SU-DHL-6 (cell line): ENCODE results near the gene RNF180.
"Not testable (repeated sequence)": the region's sequence is repeated elsewhere in the genome, so short reads cannot be mapped to it uniquely, and the experiment has no call there.

Source experiments
- H2AFZ ChIP-seq: fragments of 200-600 bp; sonication (generic); 2 replicates; pipeline ENCODE4 v1.6.1; 2014; ENCODE audit warnings: low read depth, mild to moderate bottlenecking, moderate library complexity, mixed read lengths, antibody characterized with exemption, low read length; ENCODE audit not compliant: severe bottlenecking
- H3F3A ChIP-seq: fragments of 200-600 bp; shearing (Covaris generic); 2 replicates; pipeline ENCODE4 v1.6.0; 2016; ENCODE audit warnings: antibody characterized with exemption, mild to moderate bottlenecking; ENCODE audit not compliant: insufficient read depth
- H3K27ac ChIP-seq: fragments of 200-600 bp; sonication (generic); 2 replicates; pipeline ENCODE4 v1.5.1; 2016; ENCODE audit warnings: low read depth, mild to moderate bottlenecking, low read length, moderate library complexity, mixed read lengths
- H3K27me3 ChIP-seq: fragments of 200-600 bp; sonication (generic), shearing (Covaris generic); 2 replicates; pipeline ENCODE4 v1.6.0; 2014; ENCODE audit warnings: mild to moderate bottlenecking, low read length
- H3K36me3 ChIP-seq: fragments of 200-600 bp; sonication (generic); 2 replicates; pipeline ENCODE4 v1.6.1; 2014; ENCODE audit warnings: mild to moderate bottlenecking, low read length, mixed read lengths
- H3K4me2 ChIP-seq: fragments of 300-600, 200-600 bp; shearing (Covaris generic), sonication (generic); 2 replicates; pipeline ENCODE4 v1.6.0; 2014; ENCODE audit warnings: low read length, low read depth, mild to moderate bottlenecking; ENCODE audit not compliant: poor library complexity, severe bottlenecking
- H3K4me3 ChIP-seq: fragments of 200-600 bp; sonication (generic); 2 replicates; pipeline ENCODE4 v1.5.1; 2014; ENCODE audit warnings: antibody characterized with exemption, low read length, mild to moderate bottlenecking, mixed read lengths; ENCODE audit not compliant: insufficient read depth, poor library complexity, severe bottlenecking
- H3K79me2 ChIP-seq: fragments of 200-600 bp; sonication (generic); 2 replicates; pipeline ENCODE4 v1.6.1; 2014; ENCODE audit warnings: mild to moderate bottlenecking, low read length, moderate library complexity; ENCODE audit not compliant: insufficient read depth
- H3K9ac ChIP-seq: fragments of 200-600 bp; sonication (generic); 2 replicates; pipeline ENCODE4 v1.7.0; 2014; ENCODE audit warnings: mild to moderate bottlenecking, low read length
- H3K9me2 ChIP-seq: fragments of 200-600 bp; sonication (generic); replicated peaks from 2 replicates; pipeline ENCODE4 v1.6.1; 2014; ENCODE audit warnings: low read length; ENCODE audit not compliant: insufficient read depth
- H3K9me3 ChIP-seq: fragments of 200-600 bp; sonication (generic); 2 replicates; pipeline ENCODE4 v1.6.1; 2014; ENCODE audit warnings: low read length, mixed read lengths; ENCODE audit not compliant: insufficient read depth
- H4K20me1 ChIP-seq: fragments of 200-600 bp; sonication (generic); 2 replicates; pipeline ENCODE4 v1.6.1; 2014; ENCODE audit warnings: low read depth, mild to moderate bottlenecking, antibody characterized with exemption, low read length, moderate library complexity, mixed read lengths
- EZH2phosphoT487 ChIP-seq: fragments of 200-600 bp; sonication (generic), shearing (Covaris generic); conservative IDR thresholded peaks from 2 replicates; pipeline ENCODE4 v1.6.1; 2018; ENCODE audit warnings: mild to moderate bottlenecking, antibody characterized with exemption, low read length, moderate library complexity, mixed read lengths
- TF ChIP-seq, protein P1 (sequence below): fragments of 200-600 bp; sonication (generic); IDR thresholded peaks from one replicate; pipeline ENCODE4 v1.5.1; 2017; ENCODE audit warnings: antibody characterized with exemption, mild to moderate bottlenecking, low read length, moderate library complexity; ENCODE audit not compliant: insufficient read depth, poor library complexity, severe bottlenecking

RNF180 gene

DNA sequence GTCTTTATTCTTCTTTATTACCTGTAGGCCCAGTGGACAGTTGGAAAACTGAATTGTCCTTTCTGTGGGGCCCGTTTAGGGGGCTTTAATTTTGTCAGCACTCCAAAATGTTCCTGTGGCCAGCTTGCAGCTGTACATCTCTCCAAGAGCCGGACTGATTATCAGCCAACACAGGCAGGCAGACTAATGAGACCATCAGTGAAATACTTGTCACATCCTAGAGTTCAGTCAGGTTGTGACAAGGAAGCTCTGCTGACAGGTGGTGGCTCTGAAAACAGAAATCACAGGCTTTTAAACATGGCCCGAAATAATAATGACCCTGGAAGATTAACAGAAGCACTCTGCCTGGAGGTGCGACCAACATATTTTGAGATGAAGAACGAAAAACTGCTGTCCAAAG is 47.9 kb downstream of the RNF180 start:
- H3K4me3 ChIP-seq = no peak overlapping the region
- H3K27me3 ChIP-seq = no peaks in the 10 kb centered on the region
- no peak overlapping the region for H2AFZ ChIP-seq
- H3K4me2 ChIP-seq = no peak overlapping the region
- no peak overlapping the region for H3K9ac ChIP-seq
- no peaks in the 10 kb centered on the region for H4K20me1 ChIP-seq
- no peaks in the 10 kb centered on the region for H3K36me3 ChIP-seq
- no peak overlapping the region for H3K27ac ChIP-seq
- H3K9me3 ChIP-seq = no peaks in the 10 kb centered on the region
- no peaks in the 10 kb centered on the region for H3K9me2 ChIP-seq
- no peaks in the 10 kb centered on the region for H3F3A ChIP-seq
- TF ChIP-seq, protein P1, sequence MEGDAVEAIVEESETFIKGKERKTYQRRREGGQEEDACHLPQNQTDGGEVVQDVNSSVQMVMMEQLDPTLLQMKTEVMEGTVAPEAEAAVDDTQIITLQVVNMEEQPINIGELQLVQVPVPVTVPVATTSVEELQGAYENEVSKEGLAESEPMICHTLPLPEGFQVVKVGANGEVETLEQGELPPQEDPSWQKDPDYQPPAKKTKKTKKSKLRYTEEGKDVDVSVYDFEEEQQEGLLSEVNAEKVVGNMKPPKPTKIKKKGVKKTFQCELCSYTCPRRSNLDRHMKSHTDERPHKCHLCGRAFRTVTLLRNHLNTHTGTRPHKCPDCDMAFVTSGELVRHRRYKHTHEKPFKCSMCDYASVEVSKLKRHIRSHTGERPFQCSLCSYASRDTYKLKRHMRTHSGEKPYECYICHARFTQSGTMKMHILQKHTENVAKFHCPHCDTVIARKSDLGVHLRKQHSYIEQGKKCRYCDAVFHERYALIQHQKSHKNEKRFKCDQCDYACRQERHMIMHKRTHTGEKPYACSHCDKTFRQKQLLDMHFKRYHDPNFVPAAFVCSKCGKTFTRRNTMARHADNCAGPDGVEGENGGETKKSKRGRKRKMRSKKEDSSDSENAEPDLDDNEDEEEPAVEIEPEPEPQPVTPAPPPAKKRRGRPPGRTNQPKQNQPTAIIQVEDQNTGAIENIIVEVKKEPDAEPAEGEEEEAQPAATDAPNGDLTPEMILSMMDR = no peak
- TF ChIP-seq EZH2phosphoT487 = no peak
- H3K79me2 ChIP-seq = no peaks in the 10 kb centered on the region

DNA sequence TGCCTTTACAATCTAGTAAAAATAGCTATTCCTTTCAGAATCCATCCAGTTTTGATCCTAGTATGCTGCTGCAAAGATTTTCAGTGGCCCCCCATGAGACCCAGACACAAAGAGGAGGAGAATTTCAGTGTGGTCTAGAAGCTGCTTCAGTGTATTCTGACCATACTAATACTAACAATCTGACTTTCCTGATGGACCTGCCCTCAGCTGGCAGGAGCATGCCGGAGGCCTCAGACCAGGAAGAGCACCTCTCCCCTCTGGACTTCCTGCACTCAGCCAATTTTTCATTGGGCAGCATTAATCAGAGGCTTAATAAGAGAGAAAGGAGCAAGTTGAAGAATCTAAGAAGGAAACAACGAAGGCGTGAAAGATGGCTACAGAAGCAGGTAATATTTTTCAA is 48.5 kb downstream of the RNF180 start:
- H3K4me2 ChIP-seq = no peak overlapping the region
- H3F3A ChIP-seq = no peaks in the 10 kb centered on the region
- H3K27ac ChIP-seq = no peak overlapping the region
- H3K27me3 ChIP-seq = no peaks in the 10 kb centered on the region
- H4K20me1 ChIP-seq = no peaks in the 10 kb centered on the region
- H3K36me3 ChIP-seq = no peaks in the 10 kb centered on the region
- H3K79me2 ChIP-seq = no peaks in the 10 kb centered on the region
- H3K9ac ChIP-seq = no peak overlapping the region
- H3K9me3 ChIP-seq = no peaks in the 10 kb centered on the region
- no peak overlapping the region for H2AFZ ChIP-seq
- H3K4me3 ChIP-seq = no peak overlapping the region
- TF ChIP-seq EZH2phosphoT487 = no peak
- TF ChIP-seq, protein P1 = no peak
- H3K9me2 ChIP-seq = no peaks in the 10 kb centered on the region

DNA sequence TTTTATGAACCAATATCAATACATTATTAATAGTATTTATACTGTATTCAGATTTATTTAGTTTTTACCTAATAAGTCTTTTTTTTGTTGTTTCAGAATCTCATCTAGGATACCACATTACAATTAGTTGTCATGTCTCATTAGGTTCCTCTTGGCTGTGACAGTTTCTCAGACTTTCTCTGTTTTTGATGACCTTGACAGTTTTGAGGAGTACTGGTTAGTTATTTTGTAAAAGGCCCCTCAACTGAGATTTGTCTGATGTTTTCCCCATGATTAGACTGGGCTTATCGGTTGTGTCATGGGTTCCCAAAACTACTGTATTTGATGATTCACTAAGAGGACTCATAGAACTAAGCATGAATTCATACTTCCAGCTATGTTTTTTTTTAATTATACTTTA is 56.3 kb downstream of the RNF180 start:
- TF ChIP-seq, protein P1 = no peak
- no peak for TF ChIP-seq EZH2phosphoT487
- no peak overlapping the region for H3K27ac ChIP-seq
- no peak overlapping the region for H3K4me2 ChIP-seq
- no peak overlapping the region for H3K9ac ChIP-seq
- no peak overlapping the region for H3K4me3 ChIP-seq
- no peaks in the 10 kb centered on the region for H3F3A ChIP-seq
- H4K20me1 ChIP-seq = no peaks in the 10 kb centered on the region
- no peaks in the 10 kb centered on the region for H3K9me2 ChIP-seq
- H3K79me2 ChIP-seq = no peaks in the 10 kb centered on the region
- H3K27me3 ChIP-seq = no peaks in the 10 kb centered on the region
- H3K36me3 ChIP-seq = no peaks in the 10 kb centered on the region
- no peak overlapping the region for H2AFZ ChIP-seq
- no peaks in the 10 kb centered on the region for H3K9me3 ChIP-seq

DNA sequence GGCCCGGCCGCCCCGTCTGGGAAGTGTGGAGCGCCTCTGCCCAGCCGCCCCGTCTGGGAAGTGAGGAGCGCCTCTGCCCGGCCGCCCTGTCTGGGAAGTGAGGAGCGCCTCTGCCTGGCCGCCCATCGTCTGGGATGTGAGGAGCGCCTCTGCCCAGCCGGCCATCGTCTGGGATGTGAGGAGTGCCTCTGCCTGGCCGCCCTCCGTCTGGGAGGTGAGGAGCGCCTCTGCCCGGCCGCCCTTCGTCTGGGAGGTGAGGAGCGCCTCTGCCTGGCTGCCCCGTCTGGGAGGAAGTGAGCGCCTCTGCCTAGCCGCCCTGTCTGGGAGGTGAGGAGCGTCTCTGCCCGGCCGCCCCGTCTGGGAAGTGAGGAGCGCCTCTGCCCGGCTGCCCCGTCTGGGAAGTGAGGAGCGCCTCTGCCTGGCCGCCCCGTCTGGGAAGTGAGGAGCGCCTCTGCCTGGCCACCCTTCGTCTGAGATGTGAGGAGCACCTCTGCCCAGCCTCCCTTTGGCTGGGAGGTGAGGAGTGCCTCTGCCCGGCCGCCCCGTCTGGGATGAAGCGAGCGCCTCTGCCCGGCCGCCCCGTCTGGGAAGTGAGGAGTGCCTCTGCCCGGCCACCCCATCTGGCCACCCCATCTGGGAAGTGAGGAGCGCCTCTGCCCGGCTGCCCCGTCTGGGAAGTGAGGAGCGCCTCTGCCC is 59.8 kb downstream of the RNF180 start:
- not testable (repeated sequence) for H3K9me2 ChIP-seq, H3F3A ChIP-seq, H3K4me2 ChIP-seq, H3K36me3 ChIP-seq, H3K27me3 ChIP-seq, H3K9me3 ChIP-seq, H3K9ac ChIP-seq, H3K4me3 ChIP-seq, H3K79me2 ChIP-seq, H3K27ac ChIP-seq, H2AFZ ChIP-seq, H4K20me1 ChIP-seq

DNA sequence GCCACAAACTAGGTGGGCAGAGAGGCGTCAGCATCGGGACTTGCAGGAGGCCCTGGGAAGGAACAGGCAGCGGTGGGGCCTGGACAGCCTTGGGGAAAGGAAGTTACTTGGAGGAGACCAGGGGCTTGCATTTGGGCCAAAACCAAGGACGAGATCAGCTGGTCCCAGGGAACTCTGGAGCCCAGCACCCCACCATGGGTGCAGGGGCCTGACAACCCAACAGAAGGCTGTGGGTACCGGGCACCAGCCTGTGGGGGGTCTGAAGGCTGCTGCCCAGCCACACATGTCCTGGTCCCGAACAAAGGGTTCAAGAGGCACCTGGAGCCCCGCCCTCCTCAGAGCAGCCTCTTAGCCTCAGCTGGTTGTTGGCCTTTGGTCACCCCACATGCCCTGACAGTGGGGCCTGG is 61.5 kb downstream of the RNF180 start:
- not testable (repeated sequence) for H4K20me1 ChIP-seq, H3K4me2 ChIP-seq, H3K27me3 ChIP-seq, H3F3A ChIP-seq, H3K79me2 ChIP-seq, H3K27ac ChIP-seq, H3K9ac ChIP-seq, H3K9me2 ChIP-seq, H3K4me3 ChIP-seq, H3K36me3 ChIP-seq, H3K9me3 ChIP-seq, H2AFZ ChIP-seq
